HL-60 (cell line): Measurements from ENCODE around the gene GLRX5.

Experiments used
- CTCF ChIP-seq: IDR thresholded peaks from one replicate; pipeline ENCODE4 v1.5.1; 2011; ENCODE audit warnings: low read length, control low read depth, inconsistent platforms; ENCODE audit not compliant: insufficient read depth
- GABPA ChIP-seq: IDR thresholded peaks from 2 replicates; pipeline ENCODE4 v1.6.1; 2012; ENCODE audit warnings: low read depth
- POLR2AphosphoS5 ChIP-seq: IDR thresholded peaks from 2 replicates; pipeline ENCODE4 v1.6.1; 2012; ENCODE audit warnings: low read depth

- no peak for TF ChIP-seq CTCF
- TF ChIP-seq POLR2AphosphoS5 = no peak
- no peak for TF ChIP-seq GABPA
Observed at GRCh38 chr14:95529216-95529615, 5.6 kb upstream of the GLRX5 start.
